Activated T-cell treated with anti-CD3 and anti-CD28 coated beads, Interleukin-2, amount 50 U/mL, for 4 hours (primary cell): ENCODE measurements around the gene C7orf33. TPM values are rescaled to one million over a fixed set of nuclear protein-coding genes. Genes with fewer than 3 reads are reported as not detected.
A peak's percentile ranks its signal among the peaks of the same experiment; 100 is the strongest.
"Not testable (repeated sequence)": the region's sequence is repeated elsewhere in the genome, so short reads cannot be mapped to it uniquely, and the experiment has no call there.

Source experiments
- ATAC-seq, 2 donors: fragments of 200-7000 bp; cut with Tn5 transposase; one replicate each; pipeline ENCODE4 v1.10.0; 2021
- DNase-seq: peaks from one replicate; pipeline ENCODE4 v3.0.0-alpha.2; 2020
- H3K27me3 Mint-ChIP-seq: one replicate; pipeline ENCODE4 v1.8.0; 2021; ENCODE audit warnings: low read depth, mixed read lengths
- H3K36me3 Mint-ChIP-seq: one replicate; pipeline ENCODE4 v1.8.0; 2022; ENCODE audit warnings: mixed read lengths; ENCODE audit not compliant: insufficient read depth
- H3K4me1 Mint-ChIP-seq: one replicate; pipeline ENCODE4 v1.8.0; 2021; ENCODE audit warnings: low read depth, mixed read lengths
- H3K4me3 Mint-ChIP-seq: one replicate; pipeline ENCODE4 v1.8.0; 2021; ENCODE audit warnings: mild to moderate bottlenecking, moderate library complexity, mixed read lengths
- H3K9me3 Mint-ChIP-seq: one replicate; pipeline ENCODE4 v1.8.0; 2021; ENCODE audit warnings: mixed read lengths
- total RNA-seq, 3 donors: library from RNA; stranded (reverse); gene quantifications; one replicate each; pipeline ENCODE4 v1.2.1, GENCODE V29; 2021

The C7orf33 gene, protein sequence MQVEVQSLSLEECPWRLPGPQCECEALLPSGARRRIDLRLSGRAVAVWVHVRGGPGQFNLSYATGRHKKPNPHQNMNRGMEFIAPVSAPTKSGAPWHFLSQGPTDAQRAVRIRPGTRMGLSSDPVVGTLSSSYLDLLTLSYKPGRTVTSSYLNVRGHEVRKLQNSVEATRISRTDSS
- not detected for total RNA-seq

DNA sequence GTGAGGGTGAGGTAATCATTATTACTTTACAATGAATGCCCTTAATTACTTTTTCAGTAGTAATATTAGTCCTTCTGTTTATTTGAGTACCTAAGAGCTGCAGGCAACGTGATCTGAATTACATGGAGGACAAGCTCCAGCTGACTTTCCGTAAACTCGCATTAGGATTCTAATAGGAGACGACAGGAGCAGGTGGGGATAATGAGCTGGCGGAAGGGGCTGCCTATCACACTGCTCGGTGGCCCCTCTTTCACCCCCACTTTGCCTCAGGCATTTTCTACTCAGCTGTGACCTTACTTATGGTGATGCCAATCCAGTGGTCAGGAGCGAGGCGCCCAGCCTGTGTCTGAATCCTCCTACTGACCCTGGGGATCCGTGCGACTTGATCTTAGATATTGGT lies at the start of gene C7orf33:
TSS of gene C7orf33 (plus strand) at position 296 of the 400 bp plus-strand sequence. CDS start 160 bp downstream, outside the sequence.
- ATAC-seq, result no peak
- no peak for DNase-seq
- Mint-ChIP-seq H3K27me3 (peaks cover 5% of the 10 kb centered on the region), H3K9me3 (no peaks in the 10 kb centered on the region), H3K4me1 (no peaks in the 10 kb centered on the region), H3K36me3 (no peaks in the 10 kb centered on the region), H3K4me3 (no peak within 1 kb of the TSS)

DNA sequence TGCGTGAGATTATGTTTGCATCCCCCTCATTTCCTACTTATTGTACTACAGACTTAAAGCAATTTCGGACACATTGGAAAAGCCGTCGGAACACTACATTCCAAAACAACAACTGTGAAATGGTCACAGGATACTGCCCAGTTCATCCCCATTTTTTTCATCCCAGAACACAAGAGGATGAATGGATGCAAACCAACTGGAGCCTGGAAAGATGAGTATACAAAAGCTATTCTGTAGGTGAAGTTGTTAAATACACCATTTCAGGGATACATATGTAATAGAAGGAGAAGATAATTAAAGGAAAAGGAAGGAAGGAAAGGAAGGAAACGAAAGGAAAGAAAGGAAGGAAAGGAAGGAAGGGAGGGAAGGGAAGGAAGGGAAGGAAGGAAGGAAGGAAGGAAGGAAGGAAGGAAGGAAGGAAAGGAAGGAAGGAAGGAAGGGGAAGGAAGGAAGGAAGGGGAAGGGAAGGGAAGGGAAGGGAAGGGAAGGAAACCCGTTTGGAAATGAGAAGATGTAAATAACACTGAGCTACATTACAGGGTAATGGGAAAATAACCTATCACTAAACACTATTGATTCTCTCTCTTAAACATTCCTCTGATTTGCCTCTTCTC lies 48.6 kb upstream of the C7orf33 start:
- Mint-ChIP-seq H3K4me3 (no peak overlapping the region), H3K4me1 (no peaks in the 10 kb centered on the region), H3K36me3 (no peaks in the 10 kb centered on the region), H3K27me3 (peaks cover 2% of the 10 kb centered on the region), H3K9me3 (no peaks in the 10 kb centered on the region)
- ATAC-seq, result no peak
- DNase-seq, result no peak

DNA sequence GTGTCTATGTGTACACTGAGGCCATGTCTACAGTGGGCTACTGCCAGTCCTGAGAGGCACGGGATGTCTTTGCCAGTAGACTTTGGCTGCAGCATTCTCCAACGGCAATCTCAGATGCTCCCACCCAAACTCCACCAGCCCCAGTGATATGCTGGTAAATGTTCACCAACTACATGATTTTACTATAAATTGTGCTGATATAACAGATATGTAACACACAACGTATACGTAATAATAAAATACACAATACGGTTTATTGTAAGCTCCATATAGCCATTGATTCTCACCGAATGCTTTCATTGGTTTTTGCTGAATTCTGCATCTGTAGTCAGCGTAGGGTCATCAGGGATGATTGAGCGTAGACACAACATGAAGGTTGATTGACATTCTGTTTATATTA lies 47.3 kb upstream of the C7orf33 start:
- no peaks in the 10 kb centered on the region for H3K36me3 Mint-ChIP-seq
- no peaks in the 10 kb centered on the region for H3K4me1 Mint-ChIP-seq
- no peaks in the 10 kb centered on the region for H3K9me3 Mint-ChIP-seq
- H3K27me3 Mint-ChIP-seq, result peaks cover 1% of the 10 kb centered on the region
- DNase-seq (no peak), ATAC-seq (no peak)
- H3K4me3 Mint-ChIP-seq, result no peak overlapping the region

DNA sequence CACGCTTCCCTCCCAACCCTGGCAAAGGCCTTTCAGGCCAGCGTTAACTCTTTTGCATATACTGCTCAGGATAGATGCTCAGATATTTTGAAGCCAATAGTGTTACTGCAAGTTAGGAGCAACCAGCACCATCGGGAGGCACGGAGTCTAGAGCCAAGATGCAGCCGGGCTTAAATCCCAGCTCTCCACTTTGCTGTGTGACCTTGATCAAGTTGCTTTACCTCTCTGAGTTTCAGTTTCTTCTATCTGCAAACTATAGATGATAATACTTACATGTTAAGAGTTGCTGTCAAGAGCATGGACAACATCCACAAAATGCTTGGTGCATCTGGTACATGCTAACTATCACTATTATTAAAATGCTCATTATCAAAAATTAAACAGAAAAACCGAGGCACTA lies 45.4 kb upstream of the C7orf33 start:
- Mint-ChIP-seq H3K36me3 (no peaks in the 10 kb centered on the region), H3K27me3 (peaks cover 1% of the 10 kb centered on the region), H3K9me3 (peaks cover 4% of the 10 kb centered on the region), H3K4me1 (no peaks in the 10 kb centered on the region), H3K4me3 (no peak overlapping the region)
- DNase-seq (no peak), ATAC-seq (no peak)

DNA sequence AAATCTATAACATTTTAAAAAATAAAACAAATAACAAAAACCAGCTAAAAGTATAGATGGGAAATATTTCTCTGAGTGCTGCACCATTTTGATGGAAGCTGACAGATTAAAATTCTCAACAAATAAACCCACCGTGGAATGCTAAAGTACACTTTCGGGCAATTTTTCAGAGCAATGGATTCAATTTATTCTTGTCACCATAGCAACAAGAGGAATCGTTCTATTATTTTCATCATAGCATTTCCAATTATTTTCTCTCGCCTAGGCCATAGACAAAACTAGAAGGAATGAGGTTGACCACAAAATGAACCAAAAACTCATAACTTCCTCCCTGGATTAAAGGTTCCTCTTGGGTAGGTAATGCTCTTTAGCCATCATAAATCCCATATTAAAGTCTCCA lies 44.6 kb upstream of the C7orf33 start:
- Mint-ChIP-seq H3K27me3 (peaks cover 1% of the 10 kb centered on the region), H3K4me3 (no peak overlapping the region), H3K4me1 (no peaks in the 10 kb centered on the region), H3K36me3 (no peaks in the 10 kb centered on the region), H3K9me3 (peaks cover 7% of the 10 kb centered on the region)
- ATAC-seq (no peak), DNase-seq (no peak)

DNA sequence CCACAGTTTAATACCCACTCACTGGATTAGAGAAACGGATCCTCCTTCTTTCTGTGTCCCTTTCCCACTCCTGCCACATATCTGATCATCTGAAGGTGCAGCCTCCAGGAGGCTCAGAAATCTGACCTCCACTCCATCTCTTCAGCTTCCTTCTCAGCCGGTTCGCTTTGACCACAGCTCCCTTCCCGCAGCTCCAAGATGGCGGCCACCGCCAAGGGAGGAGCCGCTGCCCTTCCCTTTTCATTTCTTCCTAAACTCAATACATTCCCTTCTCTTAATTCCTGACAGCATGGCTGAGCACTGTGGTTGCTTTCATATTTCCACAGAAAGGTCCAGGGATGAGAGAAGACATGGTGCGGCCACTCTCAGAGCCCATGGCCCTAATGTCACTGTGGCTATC lies 43.7 kb upstream of the C7orf33 start:
- Mint-ChIP-seq H3K36me3 (no peaks in the 10 kb centered on the region), H3K27me3 (peaks cover 1% of the 10 kb centered on the region), H3K4me1 (no peaks in the 10 kb centered on the region), H3K9me3 (peaks cover 7% of the 10 kb centered on the region), H3K4me3 (no peak overlapping the region)
- ATAC-seq (no peak), DNase-seq (no peak)

DNA sequence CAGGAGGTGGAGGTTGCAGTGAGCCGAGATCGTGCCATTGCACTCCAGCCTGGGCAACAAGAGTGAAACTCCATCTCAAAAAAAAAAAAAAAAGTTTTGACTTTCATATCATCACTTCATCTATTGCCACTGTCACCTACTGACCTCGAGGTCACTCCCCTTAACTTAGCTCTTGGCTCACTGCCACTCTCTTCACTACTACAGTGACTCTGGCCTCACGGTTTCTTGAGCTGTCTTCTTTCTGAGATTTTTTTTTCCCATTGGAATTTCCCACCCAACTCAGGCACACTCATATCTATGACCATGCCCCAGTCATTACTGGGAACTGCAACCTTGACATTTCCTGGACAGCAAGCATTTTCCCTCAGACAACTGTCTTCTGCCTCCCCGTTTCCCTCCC lies 42.6 kb upstream of the C7orf33 start:
- DNase-seq, result no peak
- peaks cover 7% of the 10 kb centered on the region for H3K9me3 Mint-ChIP-seq
- no peaks in the 10 kb centered on the region for H3K36me3 Mint-ChIP-seq
- H3K27me3 Mint-ChIP-seq, result peaks cover 1% of the 10 kb centered on the region
- no peak overlapping the region for H3K4me3 Mint-ChIP-seq
- no peaks in the 10 kb centered on the region for H3K4me1 Mint-ChIP-seq
- ATAC-seq, result no peak

DNA sequence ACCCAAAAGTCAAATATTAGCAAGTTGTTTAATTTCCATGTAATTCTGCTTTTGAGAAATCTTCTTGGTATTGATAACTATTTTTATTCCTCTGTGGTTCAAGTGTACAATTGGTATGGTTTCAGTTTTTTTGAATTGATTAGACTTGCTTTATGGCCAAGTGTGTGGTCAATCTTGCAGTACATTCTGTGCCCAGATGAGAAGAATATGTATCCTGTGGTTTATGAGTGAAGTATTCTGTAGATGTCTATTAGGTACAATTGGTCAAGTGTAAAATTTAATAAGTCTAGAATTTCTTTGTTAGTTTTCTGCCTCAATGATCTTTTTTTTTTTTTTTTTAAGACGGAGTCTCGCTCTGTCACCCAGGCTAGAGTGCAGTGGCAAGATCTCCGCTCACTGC lies 36.6 kb upstream of the C7orf33 start:
- ATAC-seq (no peak), DNase-seq (no peak)
- no peak overlapping the region for H3K4me3 Mint-ChIP-seq
- H3K27me3 Mint-ChIP-seq, result peaks cover 14% of the 10 kb centered on the region
- peaks cover 7% of the 10 kb centered on the region for H3K9me3 Mint-ChIP-seq
- peaks cover 2% of the 10 kb centered on the region for H3K4me1 Mint-ChIP-seq
- H3K36me3 Mint-ChIP-seq, result no peaks in the 10 kb centered on the region

DNA sequence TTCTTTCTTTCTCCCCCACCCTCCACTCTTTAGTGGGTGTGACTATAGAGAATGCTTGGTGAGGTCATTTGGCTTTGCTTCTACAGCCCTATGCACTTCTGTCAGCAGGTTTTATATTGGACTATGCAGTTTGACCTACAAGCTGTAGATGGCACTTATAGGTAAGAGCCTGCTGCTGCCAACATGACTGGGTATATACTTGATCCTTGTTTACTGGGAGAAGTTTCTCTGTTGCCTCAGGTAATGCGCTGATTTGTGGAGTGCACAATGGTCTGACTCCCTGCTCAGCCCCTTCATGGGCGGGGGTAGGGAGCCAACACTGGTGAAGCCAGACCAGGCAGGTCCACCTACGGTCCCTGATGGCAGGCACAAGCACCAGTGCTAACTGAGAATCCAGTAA lies 33.7 kb upstream of the C7orf33 start:
- H3K36me3 Mint-ChIP-seq, result no peaks in the 10 kb centered on the region
- H3K4me1 Mint-ChIP-seq, result peaks cover 3% of the 10 kb centered on the region
- no peaks in the 10 kb centered on the region for H3K9me3 Mint-ChIP-seq
- no peak for DNase-seq
- H3K27me3 Mint-ChIP-seq, result peaks cover 21% of the 10 kb centered on the region
- no peak for ATAC-seq
- no peak overlapping the region for H3K4me3 Mint-ChIP-seq

DNA sequence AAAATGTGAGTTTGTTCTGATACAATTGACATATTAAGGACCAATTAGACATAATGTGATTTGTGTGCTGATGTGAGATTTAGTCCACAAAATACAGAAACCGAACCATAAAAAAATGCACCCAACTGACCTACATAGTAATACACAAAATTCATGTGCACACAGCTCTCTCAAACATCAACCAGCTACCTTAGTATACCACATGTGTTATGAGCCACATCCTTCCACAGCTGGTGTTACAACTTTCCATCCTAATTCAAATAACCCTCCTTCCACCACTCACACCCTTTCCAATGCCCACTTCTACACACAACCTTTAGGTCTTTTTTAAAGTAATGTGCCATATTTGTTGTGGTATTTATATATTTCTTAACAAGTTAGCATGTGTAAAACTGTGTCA lies 31.7 kb upstream of the C7orf33 start:
- Mint-ChIP-seq H3K4me1 (peaks cover 11% of the 10 kb centered on the region), H3K4me3 (no peak overlapping the region), H3K9me3 (no peaks in the 10 kb centered on the region), H3K27me3 (peaks cover 21% of the 10 kb centered on the region), H3K36me3 (no peaks in the 10 kb centered on the region)
- ATAC-seq, result no peak
- DNase-seq, result no peak

DNA sequence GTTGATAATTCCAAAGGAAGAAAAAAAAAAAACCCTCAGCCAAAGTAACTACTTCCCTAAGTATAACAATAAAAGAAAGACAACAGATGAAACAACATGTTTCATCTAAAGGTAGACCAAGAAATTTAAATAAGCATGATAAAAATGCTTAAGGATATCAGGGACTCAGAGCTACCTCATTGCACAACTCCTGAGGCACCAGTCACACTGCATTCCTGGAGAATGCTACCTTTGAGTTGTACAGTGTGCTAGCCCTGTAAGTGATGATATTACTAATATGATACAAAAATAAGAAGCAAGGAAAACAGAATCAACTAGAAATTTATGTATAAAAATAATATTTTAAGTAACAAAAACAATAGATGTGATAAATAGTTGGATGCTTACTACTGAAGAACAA lies 29.5 kb upstream of the C7orf33 start:
- Mint-ChIP-seq H3K4me3 (no peak overlapping the region), H3K27me3 (peaks cover 18% of the 10 kb centered on the region), H3K36me3 (no peaks in the 10 kb centered on the region), H3K9me3 (no peaks in the 10 kb centered on the region), H3K4me1 (peaks cover 20% of the 10 kb centered on the region)
- DNase-seq, result no peak
- no peak for ATAC-seq

DNA sequence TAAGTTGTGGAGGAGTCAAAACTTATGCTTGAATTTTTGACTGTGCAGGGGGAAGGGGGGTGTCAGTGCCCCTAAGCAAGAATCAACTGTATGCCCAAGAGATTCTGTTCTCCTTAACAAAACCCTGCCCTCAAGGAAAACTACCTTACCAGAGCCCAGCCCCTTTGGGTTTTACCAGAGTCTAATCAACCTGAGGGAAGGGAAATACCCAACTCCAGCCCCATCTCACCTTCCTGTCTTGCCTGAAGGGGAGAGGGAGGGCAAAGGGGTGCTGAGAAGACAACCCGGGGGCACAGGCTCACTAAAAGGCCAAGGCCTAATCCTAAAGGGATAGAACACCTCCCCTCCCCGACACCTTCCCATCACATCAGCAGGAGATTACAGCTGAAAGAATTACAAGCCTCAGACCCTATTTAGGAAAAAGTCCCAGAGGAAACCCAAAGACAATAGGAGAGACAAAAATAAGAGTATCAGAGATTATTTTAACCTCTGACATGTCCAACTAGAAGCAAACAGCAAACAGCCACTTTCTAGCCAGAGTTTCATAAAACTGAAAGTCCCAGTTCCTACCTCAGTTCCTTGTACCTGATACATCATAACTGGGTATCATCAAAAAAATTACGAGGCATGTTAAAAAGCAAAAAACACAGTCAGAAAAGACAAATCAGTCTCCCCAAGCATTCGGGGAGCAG lies 26.8 kb upstream of the C7orf33 start:
- Mint-ChIP-seq H3K9me3 (no peaks in the 10 kb centered on the region), H3K27me3 (peaks cover 10% of the 10 kb centered on the region), H3K36me3 (no peaks in the 10 kb centered on the region), H3K4me3 (peak overlapping the region; percentile 48), H3K4me1 (peaks cover 20% of the 10 kb centered on the region)
- DNase-seq (no peak), ATAC-seq (peak; percentile 8 to 18)

DNA sequence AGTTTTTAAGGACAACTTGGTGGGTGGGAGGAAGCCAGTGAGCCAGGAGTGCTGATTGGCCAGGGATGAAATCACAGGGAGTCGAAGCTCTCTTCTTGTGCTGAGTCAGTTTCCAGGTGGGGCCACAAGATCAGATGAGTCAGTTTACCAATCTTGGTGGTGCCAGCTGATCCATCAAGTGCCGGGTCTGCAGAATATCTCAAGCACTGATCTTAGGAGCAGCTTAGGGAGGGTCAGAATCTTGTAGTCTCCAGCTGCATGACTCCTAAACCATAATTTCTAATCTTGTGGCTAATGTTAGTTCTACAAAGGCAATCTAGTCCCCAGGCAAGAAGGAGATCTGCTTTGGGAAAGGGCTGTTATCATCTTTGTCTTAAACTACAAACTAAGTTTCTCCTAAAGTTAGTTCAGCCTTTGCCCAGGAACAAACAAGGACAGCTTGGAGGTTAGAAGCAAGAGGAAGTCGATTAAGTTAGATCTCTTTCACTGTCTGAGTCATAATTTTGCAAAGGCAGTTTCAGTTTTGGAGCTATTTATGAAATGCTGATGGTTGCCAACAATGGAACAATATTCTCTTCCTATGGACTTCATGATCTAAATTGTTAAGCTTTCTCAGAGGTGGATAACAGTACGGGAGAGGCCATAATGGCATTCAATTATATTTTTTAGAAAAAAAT lies 26.2 kb upstream of the C7orf33 start:
- H3K27me3 Mint-ChIP-seq, H3K9me3 Mint-ChIP-seq, H3K36me3 Mint-ChIP-seq: not testable (repeated sequence)
- DNase-seq, result peak; percentile 15
- Mint-ChIP-seq H3K4me1 (peaks cover 20% of the 10 kb centered on the region), H3K4me3 (peak overlapping the region; percentile 48)
- ATAC-seq, result peak; percentile 87 to 88

DNA sequence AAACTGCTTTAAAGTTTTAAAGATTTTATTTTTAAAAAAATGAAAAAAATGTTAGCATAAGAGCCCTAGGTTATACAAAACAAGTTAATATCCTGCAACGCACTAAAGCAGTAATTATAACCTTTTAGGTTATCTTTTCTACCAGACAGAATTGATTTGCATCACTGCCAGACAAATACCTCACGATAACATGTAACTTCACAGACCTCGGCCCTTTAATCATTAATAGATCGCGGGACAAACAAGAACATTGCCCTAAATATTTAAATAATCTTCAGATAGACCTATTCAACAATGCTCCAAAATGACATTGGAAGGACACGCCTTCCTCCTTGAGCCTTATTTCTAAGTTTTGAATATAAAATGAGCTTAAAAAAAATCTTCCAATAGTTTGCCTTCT lies 23.8 kb upstream of the C7orf33 start:
- no peaks in the 10 kb centered on the region for H3K36me3 Mint-ChIP-seq
- DNase-seq, result no peak
- H3K27me3 Mint-ChIP-seq, result no peaks in the 10 kb centered on the region
- ATAC-seq, result no peak
- no peaks in the 10 kb centered on the region for H3K9me3 Mint-ChIP-seq
- peaks cover 23% of the 10 kb centered on the region for H3K4me1 Mint-ChIP-seq
- H3K4me3 Mint-ChIP-seq, result no peak overlapping the region

DNA sequence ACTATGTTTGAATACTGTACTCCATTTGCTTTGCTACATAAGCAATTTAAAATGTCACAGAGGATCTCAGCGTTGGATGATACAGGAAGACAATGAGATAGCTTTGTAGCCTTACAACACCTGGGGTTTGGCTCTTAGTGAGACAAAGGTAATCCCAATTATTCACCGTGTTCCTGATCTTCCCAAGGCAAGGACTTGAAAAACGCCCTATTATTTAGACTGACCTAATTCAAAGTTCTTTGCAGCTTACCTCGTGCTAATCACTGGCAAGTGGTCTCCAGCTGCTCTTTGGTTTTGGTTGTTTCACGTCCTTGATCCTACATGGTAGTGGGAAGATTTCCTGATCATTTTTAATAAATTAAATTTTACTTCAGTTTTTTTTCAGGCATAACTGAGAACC lies 23.0 kb upstream of the C7orf33 start:
- H3K4me1 Mint-ChIP-seq, result peaks cover 19% of the 10 kb centered on the region
- H3K9me3 Mint-ChIP-seq, result no peaks in the 10 kb centered on the region

More for the DNA sequence above, 23.0 kb upstream of the C7orf33 start:
- ATAC-seq, result no peak
- no peak for DNase-seq
- H3K36me3 Mint-ChIP-seq, result no peaks in the 10 kb centered on the region
- H3K27me3 Mint-ChIP-seq, result no peaks in the 10 kb centered on the region
- no peak overlapping the region for H3K4me3 Mint-ChIP-seq
